Measurements from ENCODE around the gene LTBP2.

The LTBP2 gene

GRCh38 chr14:74504874-74505720 lies 106.9 kb downstream of the LTBP2 start:
- Mint-ChIP-seq H3K27me3 (peaks cover 24% of the 10 kb centered on the region), H3K4me1 (ENCODE audit: low read depth) (peaks cover 30% of the 10 kb centered on the region), H3K27ac (no peak overlapping the region), H3K36me3 (ENCODE audit: low read depth) (no peaks in the 10 kb centered on the region), H3K4me3 (no peak overlapping the region), H3K9me3 (no peaks in the 10 kb centered on the region)
- intact Hi-C loops (cut with micrococcal nuclease), result no loop called here

- no peaks in the 10 kb centered on the region for H3K36me3 Mint-ChIP-seq (ENCODE audit: low read depth)
- intact Hi-C loops (cut with micrococcal nuclease), result no loop called here
- no peaks in the 10 kb centered on the region for H3K9me3 Mint-ChIP-seq
- H3K27ac Mint-ChIP-seq, result no peak overlapping the region
- H3K4me3 Mint-ChIP-seq, result no peak overlapping the region
- H3K4me1 Mint-ChIP-seq (ENCODE audit: low read depth), result peaks cover 30% of the 10 kb centered on the region
- H3K27me3 Mint-ChIP-seq, result peaks cover 24% of the 10 kb centered on the region
These were observed 107.6 kb downstream of the LTBP2 start for GRCh38 chr14:74504412-74504811.

GRCh38 chr14:74503938-74504335 lies 108.1 kb downstream of the LTBP2 start:
- H3K27ac Mint-ChIP-seq, result no peak overlapping the region
- peaks cover 30% of the 10 kb centered on the region for H3K4me1 Mint-ChIP-seq (ENCODE audit: low read depth)
- H3K4me3 Mint-ChIP-seq, result no peak overlapping the region
- H3K27me3 Mint-ChIP-seq, result peaks cover 22% of the 10 kb centered on the region
- H3K9me3 Mint-ChIP-seq, result no peaks in the 10 kb centered on the region
- H3K36me3 Mint-ChIP-seq (ENCODE audit: low read depth), result no peaks in the 10 kb centered on the region
- intact Hi-C loops (cut with micrococcal nuclease), result no loop called here

- H3K36me3 Mint-ChIP-seq (ENCODE audit: low read depth), result no peaks in the 10 kb centered on the region
- no peak overlapping the region for H3K4me3 Mint-ChIP-seq
- no peak overlapping the region for H3K27ac Mint-ChIP-seq
- peaks cover 27% of the 10 kb centered on the region for H3K4me1 Mint-ChIP-seq (ENCODE audit: low read depth)
- H3K9me3 Mint-ChIP-seq, result no peaks in the 10 kb centered on the region
- intact Hi-C loops (cut with micrococcal nuclease), result no loop called here
- H3K27me3 Mint-ChIP-seq, result peaks cover 17% of the 10 kb centered on the region
These were observed 108.6 kb downstream of the LTBP2 start for GRCh38 chr14:74503291-74503937.

- H3K9me3 Mint-ChIP-seq, result no peaks in the 10 kb centered on the region
- H3K27me3 Mint-ChIP-seq, result peaks cover 11% of the 10 kb centered on the region
- intact Hi-C loops (cut with micrococcal nuclease), result no loop called here
- no peaks in the 10 kb centered on the region for H3K36me3 Mint-ChIP-seq (ENCODE audit: low read depth)
- H3K4me1 Mint-ChIP-seq (ENCODE audit: low read depth), result peaks cover 19% of the 10 kb centered on the region
- no peak overlapping the region for H3K27ac Mint-ChIP-seq
- no peak overlapping the region for H3K4me3 Mint-ChIP-seq
These were observed 109.6 kb downstream of the LTBP2 start for GRCh38 chr14:74502236-74503019.

GRCh38 chr14:74501691-74502090 lies 110.3 kb downstream of the LTBP2 start:
- intact Hi-C loops (cut with micrococcal nuclease), result no loop called here
- Mint-ChIP-seq H3K4me3 (no peak overlapping the region), H3K27ac (no peak overlapping the region), H3K4me1 (ENCODE audit: low read depth) (peaks cover 14% of the 10 kb centered on the region), H3K36me3 (ENCODE audit: low read depth) (no peaks in the 10 kb centered on the region), H3K27me3 (peaks cover 5% of the 10 kb centered on the region), H3K9me3 (no peaks in the 10 kb centered on the region)

- no peaks in the 10 kb centered on the region for H3K36me3 Mint-ChIP-seq (ENCODE audit: low read depth)
- intact Hi-C loops (cut with micrococcal nuclease), result no loop called here
- no peaks in the 10 kb centered on the region for H3K9me3 Mint-ChIP-seq
- H3K4me1 Mint-ChIP-seq (ENCODE audit: low read depth), result peaks cover 14% of the 10 kb centered on the region
- H3K27ac Mint-ChIP-seq, result no peak overlapping the region
- H3K4me3 Mint-ChIP-seq, result no peak overlapping the region
- peaks cover 4% of the 10 kb centered on the region for H3K27me3 Mint-ChIP-seq
These were observed 110.9 kb downstream of the LTBP2 start for GRCh38 chr14:74501135-74501614.

GRCh38 chr14:74500417-74501134 lies 111.5 kb downstream of the LTBP2 start:
- Mint-ChIP-seq H3K4me1 (ENCODE audit: low read depth) (peaks cover 14% of the 10 kb centered on the region), H3K27ac (no peak overlapping the region), H3K27me3 (no peaks in the 10 kb centered on the region), H3K4me3 (no peak overlapping the region), H3K9me3 (no peaks in the 10 kb centered on the region), H3K36me3 (ENCODE audit: low read depth) (no peaks in the 10 kb centered on the region)
- intact Hi-C loops (cut with micrococcal nuclease), result no loop called here

- peaks cover 24% of the 10 kb centered on the region for H3K4me1 Mint-ChIP-seq (ENCODE audit: low read depth)
- H3K27ac Mint-ChIP-seq, result no peak overlapping the region
- H3K9me3 Mint-ChIP-seq, result no peaks in the 10 kb centered on the region
- no peak overlapping the region for H3K4me3 Mint-ChIP-seq
- peaks cover 8% of the 10 kb centered on the region for H3K36me3 Mint-ChIP-seq (ENCODE audit: low read depth)
- no peaks in the 10 kb centered on the region for H3K27me3 Mint-ChIP-seq
- intact Hi-C loops (cut with micrococcal nuclease), result no loop called here
These were observed 116.7 kb downstream of the LTBP2 start for GRCh38 chr14:74495356-74495755.

GRCh38 chr14:74493343-74494261 lies 118.4 kb downstream of the LTBP2 start, which contains the start of gene ISCA2:
Gene ISCA2, plus strand, starts transcription at chr14:74493765. Its CDS starts 10 bp downstream, at chr14:74493775.
- peaks cover 33% of the 10 kb centered on the region for H3K4me1 Mint-ChIP-seq (ENCODE audit: low read depth)
- intact Hi-C loops (cut with micrococcal nuclease), result loop anchor here (2.0 to 5.0 kb wide), 4 partner anchors 119 to 274 kb away; partner anchors contain the start of genes AREL1, FCF1 and LTBP2
- no peak within 1 kb of the TSS for H3K4me3 Mint-ChIP-seq
- H3K27ac Mint-ChIP-seq, result no peak within 1 kb of the TSS
- H3K9me3 Mint-ChIP-seq, result no peaks in the 10 kb centered on the region
- no peaks in the 10 kb centered on the region for H3K27me3 Mint-ChIP-seq
- peaks cover 17% of the 10 kb centered on the region for H3K36me3 Mint-ChIP-seq (ENCODE audit: low read depth)

GRCh38 chr14:74492776-74493342 lies 119.2 kb downstream of the LTBP2 start, which contains the start of gene NPC2:
Gene NPC2, minus strand, starts transcription at chr14:74493305. Its CDS starts 31 bp downstream, at chr14:74493274.
- H3K4me1 Mint-ChIP-seq (ENCODE audit: low read depth), result peaks cover 40% of the 10 kb centered on the region
- H3K27ac Mint-ChIP-seq, result no peak within 1 kb of the TSS
- peaks cover 24% of the 10 kb centered on the region for H3K36me3 Mint-ChIP-seq (ENCODE audit: low read depth)
- no peak within 1 kb of the TSS for H3K4me3 Mint-ChIP-seq
- H3K9me3 Mint-ChIP-seq, result no peaks in the 10 kb centered on the region
- H3K27me3 Mint-ChIP-seq, result no peaks in the 10 kb centered on the region
- intact Hi-C loops (cut with micrococcal nuclease), result loop anchor here (2.0 to 5.0 kb wide), 4 partner anchors 119 to 274 kb away; partner anchors contain the start of genes AREL1, FCF1 and LTBP2
